ENCODE data around the gene LMBR1L. TPM values are rescaled to one million over a fixed set of nuclear protein-coding genes. Genes with fewer than 3 reads are reported as not detected.

The LMBR1L gene
- total RNA-seq, 1 donor from 2014 or later, result 86.1 TPM

- Mint-ChIP-seq H3K27ac (ENCODE audit: unreplicated experiment) (no peak overlapping the region), H3K9me3 (ENCODE audit: unreplicated experiment) (no peaks in the 10 kb centered on the region), H3K4me3 (ENCODE audit: unreplicated experiment) (no peak overlapping the region), H3K4me1 (ENCODE audit: unreplicated experiment) (peaks cover 10% of the 10 kb centered on the region), H3K36me3 (ENCODE audit: unreplicated experiment) (peaks cover 50% of the 10 kb centered on the region), H3K27me3 (ENCODE audit: unreplicated experiment) (peaks cover 11% of the 10 kb centered on the region)
- no peak for DNase-seq (ENCODE audit: extremely low spot score, unreplicated experiment)
- no peak for TF ChIP-seq CTCF (IDR thresholded peaks at IDR 0.05)
Observed at GRCh38 chr12:49098703-49099102, 11.9 kb downstream of the LMBR1L start.

GRCh38 chr12:49098035-49098451 lies 12.6 kb downstream of the LMBR1L start:
- H3K27ac Mint-ChIP-seq (ENCODE audit: unreplicated experiment), result no peak overlapping the region
- no peak for DNase-seq (ENCODE audit: extremely low spot score, unreplicated experiment)
- peaks cover 16% of the 10 kb centered on the region for H3K27me3 Mint-ChIP-seq (ENCODE audit: unreplicated experiment)
- TF ChIP-seq CTCF (IDR thresholded peaks at IDR 0.05), result peak; percentile 75
- H3K9me3 Mint-ChIP-seq (ENCODE audit: unreplicated experiment), result no peaks in the 10 kb centered on the region
- H3K36me3 Mint-ChIP-seq (ENCODE audit: unreplicated experiment), result peaks cover 48% of the 10 kb centered on the region
- H3K4me1 Mint-ChIP-seq (ENCODE audit: unreplicated experiment), result peaks cover 10% of the 10 kb centered on the region
- H3K4me3 Mint-ChIP-seq (ENCODE audit: unreplicated experiment), result no peak overlapping the region

DNA sequence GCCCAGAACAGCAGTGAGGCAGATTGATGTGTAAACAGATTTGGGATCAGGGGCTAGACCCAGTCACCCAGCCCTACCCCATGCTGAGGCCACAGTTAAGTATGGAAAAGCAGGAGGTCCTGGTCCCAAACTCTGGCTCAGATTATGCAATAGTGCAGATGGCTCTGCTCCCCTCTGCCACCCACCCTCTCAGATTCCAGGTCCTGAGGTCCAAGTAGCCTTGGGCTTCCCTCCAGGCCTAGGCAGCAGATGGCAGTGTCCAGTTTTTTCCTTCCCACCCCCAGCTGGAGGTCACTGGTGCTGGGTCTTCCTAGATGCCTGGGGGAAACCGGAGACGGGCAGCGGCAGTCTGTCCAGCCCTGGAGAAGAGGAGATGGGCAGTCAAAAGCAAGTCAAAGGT lies 13.3 kb downstream of the LMBR1L start:
- DNase-seq (ENCODE audit: extremely low spot score, unreplicated experiment), result no peak
- Mint-ChIP-seq H3K27ac (ENCODE audit: unreplicated experiment) (no peak overlapping the region), H3K4me3 (ENCODE audit: unreplicated experiment) (no peak overlapping the region), H3K27me3 (ENCODE audit: unreplicated experiment) (peaks cover 19% of the 10 kb centered on the region), H3K4me1 (ENCODE audit: unreplicated experiment) (peaks cover 13% of the 10 kb centered on the region), H3K9me3 (ENCODE audit: unreplicated experiment) (no peaks in the 10 kb centered on the region), H3K36me3 (ENCODE audit: unreplicated experiment) (peaks cover 46% of the 10 kb centered on the region)
- TF ChIP-seq CTCF (IDR thresholded peaks at IDR 0.05), result no peak

- Mint-ChIP-seq H3K4me3 (ENCODE audit: unreplicated experiment) (no peak overlapping the region), H3K36me3 (ENCODE audit: unreplicated experiment) (peaks cover 30% of the 10 kb centered on the region), H3K27me3 (ENCODE audit: unreplicated experiment) (peaks cover 31% of the 10 kb centered on the region), H3K9me3 (ENCODE audit: unreplicated experiment) (no peaks in the 10 kb centered on the region), H3K4me1 (ENCODE audit: unreplicated experiment) (peaks cover 25% of the 10 kb centered on the region), H3K27ac (ENCODE audit: unreplicated experiment) (no peak overlapping the region)
- no peak for DNase-seq (ENCODE audit: extremely low spot score, unreplicated experiment)
- TF ChIP-seq CTCF (IDR thresholded peaks at IDR 0.05), result no peak
Observed at GRCh38 chr12:49094975-49095365, 15.7 kb downstream of the LMBR1L start.

GRCh38 chr12:49094160-49094974 lies 16.3 kb downstream of the LMBR1L start, which contains the start of gene DHH:
Gene DHH (minus strand): TSS chr12:49094801. CDS start chr12:49094512, 289 bp downstream.
- TF ChIP-seq CTCF (IDR thresholded peaks at IDR 0.05), result no peak
- Mint-ChIP-seq H3K36me3 (ENCODE audit: unreplicated experiment) (peaks cover 26% of the 10 kb centered on the region), H3K9me3 (ENCODE audit: unreplicated experiment) (no peaks in the 10 kb centered on the region), H3K27ac (ENCODE audit: unreplicated experiment) (no peak within 1 kb of the TSS), H3K4me1 (ENCODE audit: unreplicated experiment) (peaks cover 28% of the 10 kb centered on the region), H3K27me3 (ENCODE audit: unreplicated experiment) (peaks cover 33% of the 10 kb centered on the region), H3K4me3 (ENCODE audit: unreplicated experiment) (no peak within 1 kb of the TSS)
- no peak for DNase-seq (ENCODE audit: extremely low spot score, unreplicated experiment)

All from osteocyte (in vitro differentiated cells).